ENCODE data around the gene NXT1. TPM values are rescaled to one million over a fixed set of nuclear protein-coding genes. Genes with fewer than 3 reads are reported as not detected.

Gene NXT1
- total and polyA plus RNA-seq, 10 donors, result 14.6 to 37.4 (median 26.5) TPM

- TF ChIP-seq CTCF (IDR thresholded peaks at IDR 0.05 in 8 of 11, conservative IDR thresholded peaks at IDR 0.05 in 3 of 11), result no peak
- TF ChIP-seq POLR2AphosphoS5 (IDR thresholded peaks at IDR 0.05), result no peak
- TF ChIP-seq POLR2A (IDR thresholded peaks at IDR 0.05), result no peak
- no peak overlapping the region for H3K27ac ChIP-seq
- intact Hi-C loops (cut with DNase I; ENCODE audit: low total_unique reads), result no loop called here
- WGBS, 5 donors, result 90 to 100% (median 95%) methylated on average over 2 to 8 of the region's 8 CpGs
- DNase-seq, result no peak
- no peaks in the 10 kb centered on the region for H3K4me1 ChIP-seq
- H3K4me3 ChIP-seq, result no peak overlapping the region
- H3K36me3 ChIP-seq, result no peaks in the 10 kb centered on the region
- H3K9me3 ChIP-seq, result no peaks in the 10 kb centered on the region
- no peaks in the 10 kb centered on the region for H3K27me3 ChIP-seq (replicated peaks in 1 of 7)
These were observed 23.8 kb upstream of the NXT1 start for GRCh38 chr20:23326774-23327173.

- Histone ChIP-seq H3K27me3 (replicated peaks in 1 of 7) (no peaks in the 10 kb centered on the region), H3K4me3 (no peak overlapping the region), H3K27ac (no peak overlapping the region), H3K9me3 (no peaks in the 10 kb centered on the region), H3K4me1 (no peaks in the 10 kb centered on the region), H3K36me3 (no peaks in the 10 kb centered on the region)
- TF ChIP-seq POLR2AphosphoS5 (IDR thresholded peaks at IDR 0.05) (no peak), POLR2A (IDR thresholded peaks at IDR 0.05) (no peak), CTCF (IDR thresholded peaks at IDR 0.05 in 8 of 11, conservative IDR thresholded peaks at IDR 0.05 in 3 of 11) (no peak)
- intact Hi-C loops (cut with DNase I; ENCODE audit: low total_unique reads), result no loop called here
- 89 to 97% (median 95%) methylated on average over 15 of the region's 15 CpGs for WGBS, 5 donors
- DNase-seq, result no peak
These were observed 22.8 kb upstream of the NXT1 start for GRCh38 chr20:23327617-23328333.

GRCh38 chr20:23331450-23332350 lies 18.9 kb upstream of the NXT1 start:
- no peaks in the 10 kb centered on the region for H3K27me3 ChIP-seq (replicated peaks in 1 of 7)
- no peak overlapping the region for H3K27ac ChIP-seq
- 72 to 79% (median 74%) methylated on average over 8 of the region's 8 CpGs for WGBS, 5 donors
- no peaks in the 10 kb centered on the region for H3K4me1 ChIP-seq
- no peak overlapping the region for H3K4me3 ChIP-seq
- no peak for DNase-seq
- intact Hi-C loops (cut with DNase I; ENCODE audit: low total_unique reads), result no loop called here
- no peaks in the 10 kb centered on the region for H3K9me3 ChIP-seq
- no peaks in the 10 kb centered on the region for H3K36me3 ChIP-seq
- TF ChIP-seq CTCF (IDR thresholded peaks at IDR 0.05 in 8 of 11, conservative IDR thresholded peaks at IDR 0.05 in 3 of 11) (no peak), POLR2AphosphoS5 (IDR thresholded peaks at IDR 0.05) (no peak)

- H3K4me3 ChIP-seq, result no peak overlapping the region
- H3K36me3 ChIP-seq, result no peaks in the 10 kb centered on the region
- TF ChIP-seq POLR2AphosphoS5 (IDR thresholded peaks at IDR 0.05), result no peak
- TF ChIP-seq CTCF (IDR thresholded peaks at IDR 0.05 in 8 of 11, conservative IDR thresholded peaks at IDR 0.05 in 3 of 11), result no peak
- no peak for TF ChIP-seq POLR2A (IDR thresholded peaks at IDR 0.05)
- no peaks in the 10 kb centered on the region for H3K4me1 ChIP-seq
- no peak overlapping the region for H3K27ac ChIP-seq
- 65 to 79% (median 76%) methylated on average over 2 of the region's 2 CpGs for WGBS, 5 donors
- DNase-seq, result no peak
- no peaks in the 10 kb centered on the region for H3K27me3 ChIP-seq (replicated peaks in 1 of 7)
- intact Hi-C loops (cut with DNase I; ENCODE audit: low total_unique reads), result no loop called here
- no peaks in the 10 kb centered on the region for H3K9me3 ChIP-seq
These were observed 18.1 kb upstream of the NXT1 start for GRCh38 chr20:23332467-23332866.
